ENCODE results near the gene DUSP22. TPM values are rescaled to one million over a fixed set of nuclear protein-coding genes. Genes with fewer than 3 reads are reported as not detected.
A peak's percentile ranks its signal among the peaks of the same experiment; 100 is the strongest.
"Not testable (repeated sequence)": the region's sequence is repeated elsewhere in the genome, so short reads cannot be mapped to it uniquely, and the experiment has no call there.

The DUSP22 gene
- total RNA-seq, 4 donors from 2014 or later = 53.2 to 89.8 (median 73.7) TPM

DNA sequence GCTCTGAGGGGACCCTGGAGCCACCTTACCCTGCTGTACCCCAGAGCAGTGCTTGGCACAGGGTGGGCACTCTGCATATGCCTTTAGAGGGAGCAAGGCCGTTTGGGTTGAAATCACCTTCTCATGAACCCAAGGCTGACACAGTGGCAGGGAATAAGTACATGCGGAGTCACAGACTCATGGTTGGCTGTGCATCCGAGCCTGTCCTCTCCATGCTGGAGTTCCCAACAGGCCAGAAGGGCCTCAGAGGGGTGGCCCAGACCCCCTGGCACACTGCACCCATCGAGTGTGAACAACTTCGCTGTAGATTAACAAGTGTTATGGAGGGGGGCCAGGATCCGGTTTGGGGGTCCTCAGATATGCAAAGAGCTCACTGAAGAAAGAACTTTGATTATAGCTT lies 78.3 kb downstream of the DUSP22 start:
- DNase-seq (ENCODE audit: low spot score in 2 of 2) = no peak
- TF ChIP-seq POLR2A (IDR thresholded peaks at IDR 0.05) = no peak
- TF ChIP-seq CTCF (IDR thresholded peaks at IDR 0.05) = no peak
- no peak for TF ChIP-seq EP300 (IDR thresholded peaks at IDR 0.05)
- no peak overlapping the region for H3K4me3 ChIP-seq
- no peak overlapping the region for H3K27ac ChIP-seq
- H3K9me3 ChIP-seq = no peaks in the 10 kb centered on the region
- peaks cover 0 to 16% of the 10 kb centered on the region in 2 donors for H3K27me3 ChIP-seq
- H3K36me3 ChIP-seq = no peaks in the 10 kb centered on the region
- peaks cover 0 to 7% (median 0%) of the 10 kb centered on the region in 4 donors for H3K4me1 ChIP-seq
- WGBS, 2 donors = 69 to 77% methylated on average over 6 of the region's 6 CpGs

GRCh38 chr6:371851-372250 lies 79.6 kb downstream of the DUSP22 start:
- not testable (repeated sequence) for DNase-seq (ENCODE audit: low spot score in 2 of 2); H3K4me1 ChIP-seq; H3K27ac ChIP-seq; H3K4me3 ChIP-seq; H3K9me3 ChIP-seq; H3K36me3 ChIP-seq
- WGBS, 2 donors = 80 to 89% methylated on average over 2 of the region's 2 CpGs
- peaks cover 0 to 19% of the 10 kb centered on the region in 2 donors for H3K27me3 ChIP-seq

GRCh38 chr6:372336-372911 lies 80.1 kb downstream of the DUSP22 start:
- Histone ChIP-seq H3K36me3 (no peaks in the 10 kb centered on the region), H3K4me1 (no peaks in the 10 kb centered on the region), H3K4me3 (no peak overlapping the region), H3K9me3 (no peaks in the 10 kb centered on the region), H3K27ac (no peak overlapping the region), H3K27me3 (peaks cover 0 to 23% of the 10 kb centered on the region in 2 donors)
- TF ChIP-seq CTCF (IDR thresholded peaks at IDR 0.05) (no peak), POLR2A (IDR thresholded peaks at IDR 0.05) (no peak), EP300 (IDR thresholded peaks at IDR 0.05) (no peak)
- no peak for DNase-seq (ENCODE audit: low spot score in 2 of 2)
- WGBS, 2 donors = 70 to 75% methylated on average over 16 of the region's 16 CpGs

DNA sequence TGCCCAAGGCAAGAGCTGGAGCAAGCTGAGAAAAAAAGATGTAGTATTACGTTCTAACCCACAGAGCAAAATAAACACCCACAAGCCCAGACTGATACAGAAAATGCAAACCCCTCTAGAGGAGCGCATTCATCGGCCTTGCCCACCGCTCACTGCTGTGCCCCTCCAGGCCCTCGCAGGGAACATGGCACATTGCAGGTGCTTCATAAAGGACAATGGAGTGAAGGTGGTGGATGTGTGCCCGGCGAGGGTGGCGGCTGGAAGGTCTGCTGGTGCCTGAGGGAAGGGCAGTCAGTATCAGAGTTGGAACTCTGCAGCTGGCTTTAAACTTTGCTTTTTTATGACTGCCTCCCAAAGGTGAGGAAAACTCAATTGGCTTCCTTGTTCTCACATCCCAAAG lies 80.7 kb downstream of the DUSP22 start:
- Histone ChIP-seq H3K36me3 (no peaks in the 10 kb centered on the region), H3K4me3 (no peak overlapping the region), H3K27me3 (peaks cover 0 to 28% of the 10 kb centered on the region in 2 donors), H3K27ac (no peak overlapping the region), H3K9me3 (no peaks in the 10 kb centered on the region), H3K4me1 (no peaks in the 10 kb centered on the region)
- 77 to 84% methylated on average over 8 of the region's 8 CpGs for WGBS, 2 donors
- TF ChIP-seq CTCF (IDR thresholded peaks at IDR 0.05) (no peak), POLR2A (IDR thresholded peaks at IDR 0.05) (no peak), EP300 (IDR thresholded peaks at IDR 0.05) (no peak)
- DNase-seq (ENCODE audit: low spot score in 2 of 2) = no peak

DNA sequence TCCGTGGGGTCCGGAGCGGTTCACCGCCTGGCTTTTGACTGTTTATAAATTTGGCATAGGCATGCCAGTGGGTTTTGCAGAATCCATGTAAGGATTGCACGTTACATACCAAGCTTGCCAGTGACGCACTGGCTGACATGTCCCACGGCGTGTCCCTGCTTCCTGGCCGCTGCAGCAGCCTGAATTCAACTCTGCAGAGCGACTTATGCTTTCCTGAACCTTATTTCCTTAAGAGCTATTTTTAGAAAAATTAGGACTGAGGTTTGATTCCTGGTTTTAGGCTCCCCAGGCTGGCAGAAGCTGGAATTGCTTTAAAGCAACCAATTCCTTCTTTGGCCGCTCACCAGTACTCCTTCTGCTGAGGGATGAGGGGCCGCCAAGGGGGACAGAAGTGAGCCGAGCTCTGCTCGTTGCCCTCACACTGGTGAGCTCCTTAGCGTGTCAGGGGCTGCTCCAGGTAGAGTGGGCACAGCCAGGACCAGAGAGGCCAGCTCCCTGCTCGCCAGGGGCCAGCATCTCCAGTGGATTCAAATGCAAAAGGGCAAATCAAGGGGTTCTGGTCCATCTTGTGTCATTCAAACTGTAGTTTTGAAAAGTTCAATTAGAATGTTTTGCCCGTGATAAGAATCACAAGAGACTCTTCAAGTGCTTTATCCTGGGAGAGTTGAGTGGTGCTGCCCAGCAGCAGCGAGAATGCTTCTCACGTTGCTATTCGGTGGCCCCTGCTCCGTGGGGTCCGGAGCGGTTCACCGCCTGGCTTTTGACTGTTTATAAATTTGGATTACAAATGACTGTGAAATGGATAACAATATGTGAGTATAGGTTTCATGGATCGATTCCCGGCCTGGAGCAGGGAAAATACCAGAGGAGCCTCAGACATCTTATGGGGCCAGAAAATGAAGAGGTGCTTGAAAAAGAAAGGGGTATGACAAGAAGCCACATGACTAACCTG lies 81.8 kb downstream of the DUSP22 start:
- Histone ChIP-seq H3K4me3 (no peak overlapping the region), H3K4me1 (no peaks in the 10 kb centered on the region), H3K27ac (no peak overlapping the region), H3K9me3 (peaks cover 0 to 2% (median 0%) of the 10 kb centered on the region in 4 donors), H3K27me3 (peaks cover 0 to 35% of the 10 kb centered on the region in 2 donors), H3K36me3 (no peaks in the 10 kb centered on the region)
- 70 to 73% methylated on average over 26 of the region's 26 CpGs for WGBS, 2 donors
- no peak for DNase-seq (ENCODE audit: low spot score in 2 of 2)
- TF ChIP-seq EP300 (IDR thresholded peaks at IDR 0.05) (no peak), CTCF (IDR thresholded peaks at IDR 0.05) (peak in 1 of 5 experiments; percentile 13)

All from tibial nerve (tissue), 4 donors.